Uterus (tissue), 4 donors: Measurements from ENCODE around the gene CFAP119. TPM values are rescaled to one million over a fixed set of nuclear protein-coding genes. Genes with fewer than 3 reads are reported as not detected.
A peak's percentile ranks its signal among the peaks of the same experiment; 100 is the strongest.

Experiments
- DNase-seq, 2 donors: peaks; one replicate each; pipeline ENCODE4 v3.0.0-alpha.2; 2019 to 2020
- H3K27ac ChIP-seq, 2 donors: fragments of 200-600 bp; sonication (generic); 1 replicate in 1 of 2; 2 replicates in 1 of 2; pipeline ENCODE4 v1.5.1; 2016 to 2018
- H3K27me3 ChIP-seq, 2 donors: fragments of 200-600 bp; sonication (generic); one replicate each; pipeline ENCODE4 v1.5.1; 2018 to 2019; ENCODE audit warnings: control low read depth in 1 of 2
- H3K36me3 ChIP-seq, 2 donors: fragments of 200-600 bp; sonication (generic); one replicate each; pipeline ENCODE4 v1.5.1; 2019; ENCODE audit warnings: control low read depth in 1 of 2
- H3K4me1 ChIP-seq, 2 donors: fragments of 200-600 bp; sonication (generic); one replicate each; pipeline ENCODE4 v1.5.1; 2018 to 2019; ENCODE audit warnings: control low read depth in 1 of 2
- H3K4me3 ChIP-seq, 2 donors: fragments of 200-600 bp; sonication (generic); 1 replicate in 1 of 2; 2 replicates in 1 of 2; pipeline ENCODE4 v1.5.1; 2018 to 2019; ENCODE audit warnings: mild to moderate bottlenecking in 1 of 2
- H3K9me3 ChIP-seq, 2 donors: fragments of 200-600 bp; sonication (generic); one replicate each; pipeline ENCODE4 v1.5.1; 2019; ENCODE audit warnings: control low read depth in 1 of 2
- POLR2A ChIP-seq, 2 donors: fragments of 450-650 bp; IDR thresholded peaks; one replicate each; pipeline ENCODE4 v1.6.1; 2016; ENCODE audit warnings: antibody characterized with exemption in 2 of 2, mild to moderate bottlenecking in 1 of 2, moderate library complexity in 1 of 2
- intact Hi-C: fragments of 100-400 bp; cut with DNase I; formaldehyde crosslinking; loops from one replicate; pipeline ENCODE4 v1.15.1; 2023; ENCODE audit warnings: low total_unique reads
- total RNA-seq, 4 donors: library from RNA; depleted of rRNA in 3 of 4; stranded (reverse); fragments of >200 nt in 3 of 4; gene quantifications; one replicate each; pipeline versions ENCODE4 v1.1.0 to v1.2.4, GENCODE V29; 2014 to 2023
- TF ChIP-seq, protein P1 (sequence below), 4 experiments: fragments of 200-600 bp in 2 of 4; fragments of 450-650 bp in 2 of 4; sonication (generic) in 2 of 4; IDR thresholded peaks; one replicate each; pipeline ENCODE4 v1.5.1; 2016 to 2019; ENCODE audit warnings: antibody characterized with exemption in 4 of 4, mild to moderate bottlenecking in 2 of 4, moderate library complexity in 1 of 4
- donor health status: DM: yes; HTN: yes; CAD: no.

Gene CFAP119
- total RNA-seq, 4 donors from 2014 or later, result 4.1 to 9.1 TPM; not detected in 2

DNA sequence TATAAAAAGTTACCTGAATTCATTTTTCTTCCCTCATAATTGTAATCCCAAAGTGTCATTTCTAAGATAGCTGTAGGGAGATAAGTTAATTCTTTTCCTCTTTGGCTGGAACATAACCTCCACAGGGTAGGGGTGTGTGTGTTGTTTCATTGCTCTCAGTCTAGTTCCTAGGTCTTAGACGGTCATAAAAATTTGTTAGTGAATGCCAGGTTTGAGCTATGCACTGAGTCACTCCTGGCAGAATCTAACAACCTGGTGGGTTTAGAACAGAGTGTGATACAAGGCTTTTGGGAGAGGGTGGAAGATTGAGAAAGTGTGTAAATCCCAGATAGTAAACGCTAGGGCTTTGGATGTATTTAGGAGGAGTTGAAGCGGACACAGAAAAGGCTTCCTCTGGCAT, 14.5 kb downstream of the CFAP119 start:
- peak overlapping the region; percentile 67 to 85 for H3K27ac ChIP-seq
- H3K36me3 ChIP-seq, result no peaks in the 10 kb centered on the region
- no peaks in the 10 kb centered on the region for H3K27me3 ChIP-seq
- H3K4me3 ChIP-seq, result peak overlapping the region; percentile 42 to 100
- H3K4me1 ChIP-seq, result peaks cover 0 to 9% of the 10 kb centered on the region in 2 donors
- no peak for DNase-seq
- H3K9me3 ChIP-seq, result no peaks in the 10 kb centered on the region
- TF ChIP-seq, protein P1, sequence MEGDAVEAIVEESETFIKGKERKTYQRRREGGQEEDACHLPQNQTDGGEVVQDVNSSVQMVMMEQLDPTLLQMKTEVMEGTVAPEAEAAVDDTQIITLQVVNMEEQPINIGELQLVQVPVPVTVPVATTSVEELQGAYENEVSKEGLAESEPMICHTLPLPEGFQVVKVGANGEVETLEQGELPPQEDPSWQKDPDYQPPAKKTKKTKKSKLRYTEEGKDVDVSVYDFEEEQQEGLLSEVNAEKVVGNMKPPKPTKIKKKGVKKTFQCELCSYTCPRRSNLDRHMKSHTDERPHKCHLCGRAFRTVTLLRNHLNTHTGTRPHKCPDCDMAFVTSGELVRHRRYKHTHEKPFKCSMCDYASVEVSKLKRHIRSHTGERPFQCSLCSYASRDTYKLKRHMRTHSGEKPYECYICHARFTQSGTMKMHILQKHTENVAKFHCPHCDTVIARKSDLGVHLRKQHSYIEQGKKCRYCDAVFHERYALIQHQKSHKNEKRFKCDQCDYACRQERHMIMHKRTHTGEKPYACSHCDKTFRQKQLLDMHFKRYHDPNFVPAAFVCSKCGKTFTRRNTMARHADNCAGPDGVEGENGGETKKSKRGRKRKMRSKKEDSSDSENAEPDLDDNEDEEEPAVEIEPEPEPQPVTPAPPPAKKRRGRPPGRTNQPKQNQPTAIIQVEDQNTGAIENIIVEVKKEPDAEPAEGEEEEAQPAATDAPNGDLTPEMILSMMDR (IDR thresholded peaks at IDR 0.05), result no peak
- no peak for TF ChIP-seq POLR2A (IDR thresholded peaks at IDR 0.05)
- intact Hi-C loops, result no loop called here

DNA sequence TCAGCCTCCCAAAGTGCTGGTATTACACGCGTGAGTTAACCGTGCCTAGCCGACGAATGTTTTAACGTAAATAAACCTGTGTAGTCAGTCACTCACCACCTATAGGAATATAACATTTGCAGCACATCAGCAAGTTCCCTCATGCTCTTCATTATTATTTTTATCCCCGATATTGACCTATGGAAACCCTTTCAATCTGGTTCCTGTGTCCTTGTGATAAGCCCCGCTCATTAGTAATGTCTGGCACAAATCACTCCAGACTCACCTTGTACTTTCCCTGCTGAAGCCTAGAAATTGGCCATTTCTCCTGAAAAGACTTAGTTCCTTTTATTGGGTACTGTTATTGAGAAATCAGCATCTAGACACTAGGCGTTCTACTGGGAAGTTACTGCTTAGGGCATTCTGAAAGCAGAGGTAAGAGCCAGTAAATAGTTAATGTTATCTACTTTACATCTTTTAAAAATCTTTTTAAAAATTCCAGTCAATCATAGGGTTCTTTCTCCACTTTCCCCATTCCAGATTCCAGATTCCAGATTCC, 15.2 kb downstream of the CFAP119 start:
- Histone ChIP-seq H3K27ac (peak overlapping the region; percentile 67 to 85), H3K9me3 (no peaks in the 10 kb centered on the region), H3K36me3 (no peaks in the 10 kb centered on the region), H3K4me1 (peaks cover 0 to 9% of the 10 kb centered on the region in 2 donors), H3K4me3 (no peak overlapping the region), H3K27me3 (no peaks in the 10 kb centered on the region)
- no peak for DNase-seq
- intact Hi-C loops, result no loop called here
- TF ChIP-seq, protein P1 (IDR thresholded peaks at IDR 0.05), result no peak
- no peak for TF ChIP-seq POLR2A (IDR thresholded peaks at IDR 0.05)

DNA sequence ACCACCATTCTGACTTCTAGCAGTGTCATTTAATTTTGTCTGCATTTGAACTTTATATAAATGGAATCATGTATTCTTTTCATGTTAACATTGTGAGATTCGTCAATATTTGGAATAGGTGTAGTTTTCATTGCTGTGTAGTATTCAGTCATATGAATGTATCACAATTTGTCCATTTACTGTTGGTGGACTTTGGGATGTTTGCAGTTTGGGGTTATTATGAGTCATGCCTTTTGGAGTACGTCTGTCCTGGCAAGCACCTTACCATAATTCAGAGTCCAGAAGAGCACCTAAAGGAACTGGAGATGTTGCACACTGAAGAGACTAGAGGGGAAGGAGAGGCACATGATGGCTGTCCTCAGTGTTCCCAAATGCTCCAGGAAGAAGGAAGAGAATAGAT, 16.8 kb downstream of the CFAP119 start:
- Histone ChIP-seq H3K27ac (peak overlapping the region in 1 of 2 donors; percentile 53), H3K27me3 (no peaks in the 10 kb centered on the region), H3K36me3 (no peaks in the 10 kb centered on the region), H3K9me3 (no peaks in the 10 kb centered on the region), H3K4me1 (peaks cover 6 to 9% of the 10 kb centered on the region in 2 donors), H3K4me3 (no peak overlapping the region)
- DNase-seq, result no peak
- no peak for TF ChIP-seq POLR2A (IDR thresholded peaks at IDR 0.05)
- intact Hi-C loops, result no loop called here

DNA sequence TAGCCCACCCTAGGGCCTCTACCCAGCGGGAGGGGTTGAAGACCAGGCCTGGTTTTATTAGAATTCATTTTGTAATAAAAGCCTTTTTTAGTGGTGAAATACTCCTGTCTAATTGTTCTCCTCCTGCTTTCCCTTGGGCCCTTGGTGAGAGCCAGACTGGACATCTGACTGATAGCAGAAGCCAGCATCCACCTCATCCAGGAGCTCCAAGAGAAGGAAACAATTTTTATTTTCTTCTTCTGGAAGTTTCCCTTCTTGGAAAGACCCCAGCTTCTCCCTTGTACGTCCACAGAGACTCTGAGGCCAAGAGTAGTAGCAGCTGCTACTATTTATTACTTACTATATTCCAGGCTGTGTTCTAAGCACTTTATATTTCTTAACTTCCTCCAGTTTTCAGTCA, 17.7 kb downstream of the CFAP119 start:
- Histone ChIP-seq H3K27me3 (no peaks in the 10 kb centered on the region), H3K27ac (peak overlapping the region; percentile 52 to 65), H3K4me1 (peaks cover 5 to 6% of the 10 kb centered on the region in 2 donors), H3K9me3 (no peaks in the 10 kb centered on the region), H3K36me3 (no peaks in the 10 kb centered on the region), H3K4me3 (no peak overlapping the region)
- intact Hi-C loops, result no loop called here
- TF ChIP-seq, protein P1 (IDR thresholded peaks at IDR 0.05), result no peak
- no peak for TF ChIP-seq POLR2A (IDR thresholded peaks at IDR 0.05)
- DNase-seq, result peak in 1 of 2 donors; percentile 61

DNA sequence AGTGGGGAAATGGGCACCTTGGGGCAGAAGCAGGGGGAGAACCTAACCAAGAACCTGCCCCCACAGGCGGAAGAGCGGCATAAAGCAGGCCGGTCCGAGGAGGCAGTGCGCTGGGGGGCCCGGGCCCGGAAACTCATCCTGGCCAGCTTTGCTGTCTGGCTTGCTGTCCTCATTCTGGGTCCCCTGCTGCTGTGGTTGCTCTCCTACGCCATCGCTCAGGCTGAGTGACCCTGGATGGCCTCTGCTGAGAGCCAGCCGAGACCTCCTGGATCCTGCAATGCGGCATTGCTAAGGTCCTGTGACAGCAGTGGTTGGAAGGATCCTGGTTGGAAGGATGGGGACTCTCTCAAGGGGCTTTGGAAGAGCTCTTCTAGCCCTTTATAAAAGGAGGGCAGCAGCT, 18.1 kb downstream of the CFAP119 start:
- no peaks in the 10 kb centered on the region for H3K9me3 ChIP-seq
- intact Hi-C loops, result no loop called here
- TF ChIP-seq POLR2A (IDR thresholded peaks at IDR 0.05), result no peak
- TF ChIP-seq, protein P1 (IDR thresholded peaks at IDR 0.05), result no peak
- no peak overlapping the region for H3K4me3 ChIP-seq
- peaks cover 4 to 6% of the 10 kb centered on the region in 2 donors for H3K4me1 ChIP-seq
- no peaks in the 10 kb centered on the region for H3K36me3 ChIP-seq
- peak overlapping the region; percentile 52 to 65 for H3K27ac ChIP-seq
- peak in 1 of 2 donors; percentile 50 for DNase-seq
- no peaks in the 10 kb centered on the region for H3K27me3 ChIP-seq
